Measurements from ENCODE around the gene NDRG3.

DNA sequence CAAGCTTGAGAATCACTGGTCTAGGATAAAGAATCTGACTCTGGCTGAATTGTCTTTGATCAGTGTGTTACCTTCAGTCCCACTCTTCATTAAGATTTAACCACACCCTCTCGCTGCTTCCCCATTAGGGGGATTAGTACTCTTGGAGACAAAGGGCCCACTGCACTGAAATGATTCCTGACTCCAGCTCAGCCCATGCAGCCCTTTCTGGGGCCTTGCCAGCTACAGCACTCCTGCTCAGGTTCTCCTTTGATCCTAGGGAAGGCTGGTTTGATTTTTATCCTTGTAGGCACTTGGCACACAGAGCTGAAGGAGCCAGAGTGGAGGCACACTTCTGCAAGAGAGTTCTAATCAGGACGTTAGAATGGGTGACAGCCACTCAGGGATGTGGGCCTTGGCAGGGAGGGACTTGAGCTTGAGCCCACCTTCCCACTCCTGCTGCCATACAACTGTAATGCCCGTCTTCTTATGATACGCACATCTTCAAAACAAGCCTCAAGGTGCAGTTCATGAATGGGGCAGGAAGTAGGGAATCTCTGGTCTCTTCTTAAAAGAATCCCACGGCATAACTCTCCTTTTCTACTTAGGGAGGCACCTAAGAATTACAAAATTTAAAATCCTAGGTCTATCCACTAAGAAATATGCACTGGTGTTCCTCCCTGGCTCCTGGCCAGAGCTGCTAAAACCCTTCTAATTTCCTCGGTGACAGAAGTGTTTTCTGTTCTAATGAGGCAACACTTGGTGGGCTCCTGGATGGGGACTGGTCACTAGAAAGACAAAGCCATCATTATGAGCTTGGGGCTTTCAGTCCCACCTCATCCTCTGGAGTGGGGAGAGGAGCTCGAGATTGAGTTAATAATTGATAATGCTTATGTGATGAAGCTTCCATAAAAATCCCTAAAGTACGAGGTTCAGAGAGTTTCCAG lies 98.4 kb downstream of the NDRG3 start:
- TF ChIP-seq EP300 (IDR thresholded peaks at IDR 0.05), result no peak
- TF ChIP-seq, protein P1, sequence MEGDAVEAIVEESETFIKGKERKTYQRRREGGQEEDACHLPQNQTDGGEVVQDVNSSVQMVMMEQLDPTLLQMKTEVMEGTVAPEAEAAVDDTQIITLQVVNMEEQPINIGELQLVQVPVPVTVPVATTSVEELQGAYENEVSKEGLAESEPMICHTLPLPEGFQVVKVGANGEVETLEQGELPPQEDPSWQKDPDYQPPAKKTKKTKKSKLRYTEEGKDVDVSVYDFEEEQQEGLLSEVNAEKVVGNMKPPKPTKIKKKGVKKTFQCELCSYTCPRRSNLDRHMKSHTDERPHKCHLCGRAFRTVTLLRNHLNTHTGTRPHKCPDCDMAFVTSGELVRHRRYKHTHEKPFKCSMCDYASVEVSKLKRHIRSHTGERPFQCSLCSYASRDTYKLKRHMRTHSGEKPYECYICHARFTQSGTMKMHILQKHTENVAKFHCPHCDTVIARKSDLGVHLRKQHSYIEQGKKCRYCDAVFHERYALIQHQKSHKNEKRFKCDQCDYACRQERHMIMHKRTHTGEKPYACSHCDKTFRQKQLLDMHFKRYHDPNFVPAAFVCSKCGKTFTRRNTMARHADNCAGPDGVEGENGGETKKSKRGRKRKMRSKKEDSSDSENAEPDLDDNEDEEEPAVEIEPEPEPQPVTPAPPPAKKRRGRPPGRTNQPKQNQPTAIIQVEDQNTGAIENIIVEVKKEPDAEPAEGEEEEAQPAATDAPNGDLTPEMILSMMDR (IDR thresholded peaks at IDR 0.05), result no peak
- no peak for TF ChIP-seq POLR2A (IDR thresholded peaks at IDR 0.05)
